Prostate gland (tissue), 2 donors: ENCODE results near the gene PAPPA2. TPM values are rescaled to one million over a fixed set of nuclear protein-coding genes. Genes with fewer than 3 reads are reported as not detected.

ENCODE experiments used
- DNase-seq: peaks from one replicate; pipeline ENCODE4 v3.0.0-alpha.2; 2019; ENCODE audit warnings: low spot score
- H3K27ac ChIP-seq, 2 donors: fragments of 200-600 bp; sonication (generic); 2 replicates each; pipeline ENCODE4 v1.5.1; 2017 to 2019
- H3K27me3 ChIP-seq: fragments of 200-600 bp; sonication (generic); replicated peaks from 2 replicates; pipeline ENCODE4 v1.5.1; 2019; ENCODE audit not compliant: insufficient read depth
- H3K36me3 ChIP-seq, 2 donors: fragments of 200-600 bp; sonication (generic); 1 replicate in 1 of 2; 2 replicates in 1 of 2; pipeline versions ENCODE4 v1.5.1 to v1.8.1; 2017 to 2019
- H3K4me1 ChIP-seq: fragments of 200-600 bp; sonication (generic); replicated peaks from 2 replicates; pipeline ENCODE4 v1.5.1; 2019
- H3K4me3 ChIP-seq, 2 donors: fragments of 200-600 bp; sonication (generic); 2 replicates each; pipeline ENCODE4 v1.5.1; 2017 to 2019
- H3K9me3 ChIP-seq: fragments of 200-600 bp; sonication (generic); 2 replicates; pipeline ENCODE4 v1.5.1; 2017
- CTCF ChIP-seq, 4 experiments: fragments of 200-600 bp in 2 of 4; fragments of 450-650 bp in 2 of 4; sonication (generic) in 2 of 4; IDR thresholded peaks; 1 replicate in 3 of 4; 2 replicates in 1 of 4; pipeline ENCODE4 v1.5.1; 2016 to 2019; ENCODE audit warnings: antibody characterized with exemption in 4 of 4, mild to moderate bottlenecking in 2 of 4, moderate library complexity in 2 of 4
- POLR2A ChIP-seq: fragments of 450-650 bp; IDR thresholded peaks from one replicate; pipeline ENCODE4 v1.6.1; 2016; ENCODE audit warnings: antibody characterized with exemption, mild to moderate bottlenecking
- POLR2AphosphoS5 ChIP-seq: sonication (generic); formaldehyde crosslinking; IDR thresholded peaks from one replicate; pipeline ENCODE4 v1.6.1; 2017; ENCODE audit warnings: antibody characterized with exemption
- WGBS: methylation state at CpG from one replicate; pipeline ENCODE4 v1.1.5; 2018; 5-methylcytosine and 5-hydroxymethylcytosine counted together
- intact Hi-C: fragments of 100-400 bp; cut with DNase I; formaldehyde crosslinking; loops from one replicate; pipeline ENCODE4 v1.14.2; 2022
- total RNA-seq, 2 donors: library from RNA; depleted of rRNA; stranded (reverse); fragments of >200 nt; gene quantifications; one replicate each; pipeline ENCODE4 v1.1.0, GENCODE V29; 2016

The PAPPA2 gene
- total RNA-seq, 2 donors from 2014 or later, result 0.36 to 1.9 TPM

- TF ChIP-seq POLR2AphosphoS5 (no peak), CTCF (IDR thresholded peaks at IDR 0.05) (no peak), POLR2A (no peak)
- no peak overlapping the region for H3K4me3 ChIP-seq
- 73% methylated on average over 3 of the region's 3 CpGs for whole genome bisulfite sequencing
These were observed 327.8 kb downstream of the PAPPA2 start for GRCh38 chr1:176790786-176791185.

GRCh38 chr1:176791906-176792305 is 328.9 kb downstream of the PAPPA2 start:
- DNase-seq, result no peak
- Histone ChIP-seq H3K4me1 (no peaks in the 10 kb centered on the region), H3K27me3 (no peaks in the 10 kb centered on the region), H3K27ac (no peak overlapping the region), H3K9me3 (no peaks in the 10 kb centered on the region), H3K4me3 (no peak overlapping the region), H3K36me3 (no peaks in the 10 kb centered on the region)
- no peak for TF ChIP-seq CTCF (IDR thresholded peaks at IDR 0.05)
- 76% methylated on average over 3 of the region's 3 CpGs for WGBS
- intact Hi-C loops, result no loop called here

More at GRCh38 chr1:176790786-176791185, 327.8 kb downstream of the PAPPA2 start:
- Histone ChIP-seq H3K9me3 (no peaks in the 10 kb centered on the region), H3K27me3 (no peaks in the 10 kb centered on the region), H3K27ac (no peak overlapping the region), H3K36me3 (no peaks in the 10 kb centered on the region), H3K4me1 (no peaks in the 10 kb centered on the region)
- intact Hi-C loops, result no loop called here
- no peak for DNase-seq

- no peaks in the 10 kb centered on the region for H3K36me3 ChIP-seq
- no peaks in the 10 kb centered on the region for H3K27me3 ChIP-seq
- no peaks in the 10 kb centered on the region for H3K9me3 ChIP-seq
- H3K4me1 ChIP-seq, result no peaks in the 10 kb centered on the region
- TF ChIP-seq CTCF (IDR thresholded peaks at IDR 0.05), result no peak
- no peak for TF ChIP-seq POLR2A
- TF ChIP-seq POLR2AphosphoS5, result no peak
- no peak for DNase-seq
- 87% methylated on average over 5 of the region's 5 CpGs for WGBS
- no peak overlapping the region for H3K27ac ChIP-seq
- intact Hi-C loops, result no loop called here
- H3K4me3 ChIP-seq, result no peak overlapping the region
These were observed 332.0 kb downstream of the PAPPA2 start for GRCh38 chr1:176794897-176795508.

- no peaks in the 10 kb centered on the region for H3K4me1 ChIP-seq
- H3K27me3 ChIP-seq, result no peaks in the 10 kb centered on the region
- H3K36me3 ChIP-seq, result no peaks in the 10 kb centered on the region
- 30% methylated on average over 2 of the region's 2 CpGs for WGBS
- no peaks in the 10 kb centered on the region for H3K9me3 ChIP-seq
- DNase-seq, result no peak
- H3K4me3 ChIP-seq, result no peak overlapping the region
- no peak overlapping the region for H3K27ac ChIP-seq
- intact Hi-C loops, result no loop called here
- no peak for TF ChIP-seq POLR2AphosphoS5
- TF ChIP-seq CTCF (IDR thresholded peaks at IDR 0.05), result no peak
- TF ChIP-seq POLR2A, result no peak
These were observed 333.0 kb downstream of the PAPPA2 start for GRCh38 chr1:176795929-176796328.

- Histone ChIP-seq H3K4me1 (no peaks in the 10 kb centered on the region), H3K27ac (no peak overlapping the region), H3K36me3 (no peaks in the 10 kb centered on the region), H3K27me3 (no peaks in the 10 kb centered on the region), H3K4me3 (no peak overlapping the region), H3K9me3 (no peaks in the 10 kb centered on the region)
- 55% methylated on average over 1 of the region's 1 CpG for WGBS
- TF ChIP-seq POLR2A (no peak), CTCF (IDR thresholded peaks at IDR 0.05) (no peak), POLR2AphosphoS5 (no peak)
- DNase-seq, result no peak
- intact Hi-C loops, result no loop called here
These were observed 333.6 kb downstream of the PAPPA2 start for GRCh38 chr1:176796583-176796982.
